ENCODE results near the gene ARHGEF12.

DNA sequence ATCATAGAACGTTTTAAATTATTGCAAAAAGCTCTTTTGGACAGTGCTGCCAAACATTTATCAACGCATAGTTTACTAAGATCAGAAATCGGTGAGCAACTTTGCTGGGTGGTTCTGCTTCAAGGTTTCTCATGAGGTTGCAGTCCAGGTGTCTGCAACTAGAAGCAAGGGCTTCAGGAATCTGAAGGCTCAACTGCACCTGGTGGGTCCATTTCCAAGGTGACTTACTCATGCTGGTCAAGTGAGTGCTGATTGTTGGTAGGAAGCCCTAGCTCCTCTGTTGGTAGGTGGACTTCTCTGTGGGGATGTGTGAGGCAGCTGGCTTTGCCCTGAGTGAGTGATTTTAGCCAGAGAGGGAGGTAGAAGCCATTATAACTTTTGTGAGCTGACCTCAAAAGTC, 22.5 kb downstream of the ARHGEF12 start:
- TF ChIP-seq POLR2AphosphoS5 (IDR thresholded peaks at IDR 0.05) (no peak), POLR2A (IDR thresholded peaks at IDR 0.05) (no peak)
- TF ChIP-seq, protein P1, sequence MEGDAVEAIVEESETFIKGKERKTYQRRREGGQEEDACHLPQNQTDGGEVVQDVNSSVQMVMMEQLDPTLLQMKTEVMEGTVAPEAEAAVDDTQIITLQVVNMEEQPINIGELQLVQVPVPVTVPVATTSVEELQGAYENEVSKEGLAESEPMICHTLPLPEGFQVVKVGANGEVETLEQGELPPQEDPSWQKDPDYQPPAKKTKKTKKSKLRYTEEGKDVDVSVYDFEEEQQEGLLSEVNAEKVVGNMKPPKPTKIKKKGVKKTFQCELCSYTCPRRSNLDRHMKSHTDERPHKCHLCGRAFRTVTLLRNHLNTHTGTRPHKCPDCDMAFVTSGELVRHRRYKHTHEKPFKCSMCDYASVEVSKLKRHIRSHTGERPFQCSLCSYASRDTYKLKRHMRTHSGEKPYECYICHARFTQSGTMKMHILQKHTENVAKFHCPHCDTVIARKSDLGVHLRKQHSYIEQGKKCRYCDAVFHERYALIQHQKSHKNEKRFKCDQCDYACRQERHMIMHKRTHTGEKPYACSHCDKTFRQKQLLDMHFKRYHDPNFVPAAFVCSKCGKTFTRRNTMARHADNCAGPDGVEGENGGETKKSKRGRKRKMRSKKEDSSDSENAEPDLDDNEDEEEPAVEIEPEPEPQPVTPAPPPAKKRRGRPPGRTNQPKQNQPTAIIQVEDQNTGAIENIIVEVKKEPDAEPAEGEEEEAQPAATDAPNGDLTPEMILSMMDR (IDR thresholded peaks at IDR 0.05), result no peak

Measured in sigmoid colon (tissue), 4 donors.